Measurements from ENCODE around the gene DMKN.

Gene DMKN

GRCh38 chr19:35507561-35507960 is 5.9 kb downstream of the DMKN start:
- WGBS (ENCODE audit: insufficient coverage) = 82% methylated on average over 10 of the region's 11 CpGs
- CTCF ChIA-PET = interaction anchor here (0.8 to 3.9 kb wide), 5 partner anchors 9 to 66 kb away, joined by 3 to 12 read pairs (median 4); no protein-coding TSS in a partner anchor
- DNase-seq = no peak
- no peaks in the 10 kb centered on the region for H3K9me3 ChIP-seq (ENCODE audit: control extremely low read depth in 1 of 5, control insufficient read depth in 4 of 5, insufficient read depth in 2 of 5, low read depth in 1 of 5, low read length in 4 of 5)
- H3K4me1 ChIP-seq (ENCODE audit: control extremely low read depth in 1 of 4, control insufficient read depth in 4 of 4, insufficient read depth in 4 of 4, low read length in 3 of 4) = peaks cover 0 to 18% (median 15%) of the 10 kb centered on the region in 4 experiments
- no peaks in the 10 kb centered on the region for H3K36me3 ChIP-seq (ENCODE audit: control insufficient read depth in 4 of 4, insufficient read depth in 4 of 4, low read length in 3 of 4)
- H3K4me3 ChIP-seq (ENCODE audit: control insufficient read depth in 1 of 7, extremely low read depth in 1 of 7, insufficient read depth in 4 of 7, low read depth in 2 of 7, low read length in 6 of 7) = no peak overlapping the region
- POLR2A ChIA-PET = no interaction called here
- peaks cover 4 to 44% (median 27%) of the 10 kb centered on the region in 5 experiments for H3K27me3 ChIP-seq (replicated peaks in 2 of 5; ENCODE audit: control insufficient read depth in 4 of 5, insufficient read depth in 5 of 5, low read length in 4 of 5)
- no peak overlapping the region for H3K27ac ChIP-seq (ENCODE audit: insufficient read depth in 1 of 2, low read depth in 1 of 2, low read length in 2 of 2, poor library complexity in 1 of 2, severe bottlenecking in 2 of 2)

DNA sequence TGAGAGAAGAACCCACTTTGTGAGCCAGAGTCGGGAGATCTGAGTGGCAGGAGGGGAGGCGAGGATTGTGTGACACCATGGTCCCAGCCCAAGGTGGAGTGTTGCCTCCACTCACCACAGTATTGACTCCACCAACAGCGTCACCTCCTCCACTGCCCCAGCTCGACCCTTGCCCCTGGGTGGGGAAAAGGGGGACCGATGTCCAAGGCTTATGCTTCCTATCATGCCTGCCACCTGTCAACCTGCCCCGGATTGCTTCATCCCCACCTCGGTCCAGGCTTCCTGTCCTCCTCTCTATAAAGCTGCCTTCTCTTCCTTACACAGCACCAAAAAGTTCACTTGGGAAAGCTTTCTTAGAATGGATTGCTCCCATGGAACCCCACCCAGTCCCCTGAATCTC is 7.4 kb downstream of the DMKN start:
- no peaks in the 10 kb centered on the region for H3K9me3 ChIP-seq (ENCODE audit: control extremely low read depth in 1 of 5, control insufficient read depth in 4 of 5, insufficient read depth in 2 of 5, low read depth in 1 of 5, low read length in 4 of 5)
- WGBS (ENCODE audit: insufficient coverage) = 79% methylated on average over 3 of the region's 7 CpGs
- ChIA-PET CTCF (interaction anchor here (0.9 to 2.7 kb wide), 4 partner anchors 10 to 153 kb away, joined by 3 to 8 read pairs (median 6); no protein-coding TSS in a partner anchor), POLR2A (no interaction called here)
- DNase-seq = no peak
- H3K27ac ChIP-seq (ENCODE audit: insufficient read depth in 1 of 2, low read depth in 1 of 2, low read length in 2 of 2, poor library complexity in 1 of 2, severe bottlenecking in 2 of 2) = no peak overlapping the region
- H3K4me1 ChIP-seq (ENCODE audit: control extremely low read depth in 1 of 4, control insufficient read depth in 4 of 4, insufficient read depth in 4 of 4, low read length in 3 of 4) = peaks cover 0 to 18% (median 15%) of the 10 kb centered on the region in 4 experiments
- no peaks in the 10 kb centered on the region for H3K36me3 ChIP-seq (ENCODE audit: control insufficient read depth in 4 of 4, insufficient read depth in 4 of 4, low read length in 3 of 4)
- no peak overlapping the region for H3K4me3 ChIP-seq (ENCODE audit: control insufficient read depth in 1 of 7, extremely low read depth in 1 of 7, insufficient read depth in 4 of 7, low read depth in 2 of 7, low read length in 6 of 7)
- peaks cover 4 to 37% (median 23%) of the 10 kb centered on the region in 5 experiments for H3K27me3 ChIP-seq (replicated peaks in 2 of 5; ENCODE audit: control insufficient read depth in 4 of 5, insufficient read depth in 5 of 5, low read length in 4 of 5)

DNA sequence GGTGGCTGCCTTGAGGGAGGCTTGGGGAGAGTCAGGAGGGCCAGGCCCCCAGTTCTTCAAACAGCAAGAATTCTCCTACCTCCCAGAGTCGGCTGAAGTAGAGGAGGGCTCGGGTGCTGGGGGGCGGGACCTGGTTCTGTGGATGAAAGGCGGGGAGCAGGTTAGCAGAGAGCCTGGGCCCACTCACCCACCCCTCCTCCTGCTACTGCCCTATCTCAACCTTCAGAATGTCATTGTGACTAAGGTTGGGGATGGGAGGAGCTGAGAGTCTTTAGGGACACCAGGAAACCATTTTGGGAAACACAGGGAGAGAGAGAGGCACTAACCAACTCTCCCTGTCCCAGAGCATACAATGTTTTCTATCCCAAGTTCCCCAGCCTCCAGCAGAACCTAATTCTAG is 10.7 kb downstream of the DMKN start:
- Histone ChIP-seq H3K9me3 (ENCODE audit: control extremely low read depth in 1 of 5, control insufficient read depth in 4 of 5, insufficient read depth in 2 of 5, low read depth in 1 of 5, low read length in 4 of 5) (no peaks in the 10 kb centered on the region), H3K4me1 (ENCODE audit: control extremely low read depth in 1 of 4, control insufficient read depth in 4 of 4, insufficient read depth in 4 of 4, low read length in 3 of 4) (no peaks in the 10 kb centered on the region), H3K4me3 (ENCODE audit: control insufficient read depth in 1 of 7, extremely low read depth in 1 of 7, insufficient read depth in 4 of 7, low read depth in 2 of 7, low read length in 6 of 7) (no peak overlapping the region), H3K36me3 (ENCODE audit: control insufficient read depth in 4 of 4, insufficient read depth in 4 of 4, low read length in 3 of 4) (no peaks in the 10 kb centered on the region), H3K27ac (ENCODE audit: insufficient read depth in 1 of 2, low read depth in 1 of 2, low read length in 2 of 2, poor library complexity in 1 of 2, severe bottlenecking in 2 of 2) (no peak overlapping the region), H3K27me3 (replicated peaks in 2 of 5; ENCODE audit: control insufficient read depth in 4 of 5, insufficient read depth in 5 of 5, low read length in 4 of 5) (peaks cover 0 to 15% (median 3%) of the 10 kb centered on the region in 5 experiments)
- WGBS (ENCODE audit: insufficient coverage) = no CpG with 5 or more reads among the region's 4 CpGs
- DNase-seq = no peak
- ChIA-PET POLR2A (no interaction called here), CTCF (interaction anchor here (0.6 to 1.6 kb wide), 2 partner anchors 12 to 45 kb away, joined by 3 to 5 read pairs; no protein-coding TSS in a partner anchor)

- whole genome bisulfite sequencing (ENCODE audit: insufficient coverage) = 97% methylated on average over 12 of the region's 15 CpGs
- CTCF ChIA-PET = interaction anchor here (1.5 kb wide), 1 partner anchor 148 kb away, joined by 5 read pairs; no protein-coding TSS in a partner anchor
- Histone ChIP-seq H3K9me3 (ENCODE audit: control extremely low read depth in 1 of 5, control insufficient read depth in 4 of 5, insufficient read depth in 2 of 5, low read depth in 1 of 5, low read length in 4 of 5) (no peaks in the 10 kb centered on the region), H3K27ac (ENCODE audit: insufficient read depth in 1 of 2, low read depth in 1 of 2, low read length in 2 of 2, poor library complexity in 1 of 2, severe bottlenecking in 2 of 2) (no peak overlapping the region), H3K4me1 (ENCODE audit: control extremely low read depth in 1 of 4, control insufficient read depth in 4 of 4, insufficient read depth in 4 of 4, low read length in 3 of 4) (no peaks in the 10 kb centered on the region), H3K4me3 (ENCODE audit: control insufficient read depth in 1 of 7, extremely low read depth in 1 of 7, insufficient read depth in 4 of 7, low read depth in 2 of 7, low read length in 6 of 7) (no peak overlapping the region), H3K36me3 (ENCODE audit: control insufficient read depth in 4 of 4, insufficient read depth in 4 of 4, low read length in 3 of 4) (no peaks in the 10 kb centered on the region), H3K27me3 (replicated peaks in 2 of 5; ENCODE audit: control insufficient read depth in 4 of 5, insufficient read depth in 5 of 5, low read length in 4 of 5) (peaks cover 0 to 12% (median 0%) of the 10 kb centered on the region in 5 experiments)
- no peak for DNase-seq
- POLR2A ChIA-PET = no interaction called here
Measured at GRCh38 chr19:35501684-35502083, 11.8 kb downstream of the DMKN start.

GRCh38 chr19:35500611-35501010 is 12.8 kb downstream of the DMKN start:
- Histone ChIP-seq H3K27me3 (replicated peaks in 2 of 5; ENCODE audit: control insufficient read depth in 4 of 5, insufficient read depth in 5 of 5, low read length in 4 of 5) (peaks cover 0 to 6% (median 0%) of the 10 kb centered on the region in 5 experiments), H3K36me3 (ENCODE audit: control insufficient read depth in 4 of 4, insufficient read depth in 4 of 4, low read length in 3 of 4) (no peaks in the 10 kb centered on the region), H3K4me1 (ENCODE audit: control extremely low read depth in 1 of 4, control insufficient read depth in 4 of 4, insufficient read depth in 4 of 4, low read length in 3 of 4) (no peaks in the 10 kb centered on the region), H3K9me3 (ENCODE audit: control extremely low read depth in 1 of 5, control insufficient read depth in 4 of 5, insufficient read depth in 2 of 5, low read depth in 1 of 5, low read length in 4 of 5) (no peaks in the 10 kb centered on the region), H3K4me3 (ENCODE audit: control insufficient read depth in 1 of 7, extremely low read depth in 1 of 7, insufficient read depth in 4 of 7, low read depth in 2 of 7, low read length in 6 of 7) (no peak overlapping the region), H3K27ac (ENCODE audit: insufficient read depth in 1 of 2, low read depth in 1 of 2, low read length in 2 of 2, poor library complexity in 1 of 2, severe bottlenecking in 2 of 2) (no peak overlapping the region)
- ChIA-PET POLR2A (no interaction called here), CTCF (interaction anchor here (1.5 kb wide), 1 partner anchor 147 kb away, joined by 5 read pairs; no protein-coding TSS in a partner anchor)
- DNase-seq = no peak
- WGBS (ENCODE audit: insufficient coverage) = 97% methylated on average over 10 of the region's 10 CpGs

DNA sequence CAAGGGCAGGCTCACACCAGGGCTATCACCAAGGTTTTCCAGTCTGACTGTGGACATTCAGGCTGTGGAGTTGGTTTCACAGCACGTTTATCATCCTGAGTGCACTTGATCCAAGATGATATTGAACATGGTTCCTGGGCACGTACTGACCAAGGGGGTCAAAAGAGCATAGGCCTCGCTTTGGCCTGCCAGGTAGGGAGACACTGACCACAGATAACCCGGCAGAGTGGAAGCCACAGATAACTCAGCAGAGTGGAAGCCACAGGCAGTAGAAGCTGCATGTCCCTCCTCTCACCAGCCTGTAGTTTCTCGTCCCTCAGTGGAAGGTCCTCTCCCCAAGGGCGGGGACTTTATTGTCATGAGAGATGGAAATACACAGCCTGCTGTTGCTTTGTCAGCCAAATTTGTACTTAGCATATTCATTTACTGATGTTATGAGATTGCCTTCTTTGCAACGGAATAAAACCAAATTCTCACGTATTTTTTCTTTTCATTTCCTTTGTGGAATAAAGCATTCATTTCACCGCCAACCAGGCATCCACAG is 14.4 kb downstream of the DMKN start:
- CTCF ChIA-PET = no interaction called here
- H3K9me3 ChIP-seq (ENCODE audit: control extremely low read depth in 1 of 5, control insufficient read depth in 4 of 5, insufficient read depth in 2 of 5, low read depth in 1 of 5, low read length in 4 of 5) = no peaks in the 10 kb centered on the region
- H3K4me1 ChIP-seq (ENCODE audit: control extremely low read depth in 1 of 4, control insufficient read depth in 4 of 4, insufficient read depth in 4 of 4, low read length in 3 of 4) = peaks cover 0 to 4% (median 2%) of the 10 kb centered on the region in 4 experiments
- POLR2A ChIA-PET = no interaction called here
- DNase-seq = no peak
- H3K4me3 ChIP-seq (ENCODE audit: control insufficient read depth in 1 of 7, extremely low read depth in 1 of 7, insufficient read depth in 4 of 7, low read depth in 2 of 7, low read length in 6 of 7) = no peak overlapping the region
- no peaks in the 10 kb centered on the region for H3K36me3 ChIP-seq (ENCODE audit: control insufficient read depth in 4 of 4, insufficient read depth in 4 of 4, low read length in 3 of 4)
- H3K27me3 ChIP-seq (replicated peaks in 2 of 5; ENCODE audit: control insufficient read depth in 4 of 5, insufficient read depth in 5 of 5, low read length in 4 of 5) = no peaks in the 10 kb centered on the region
- H3K27ac ChIP-seq (ENCODE audit: insufficient read depth in 1 of 2, low read depth in 1 of 2, low read length in 2 of 2, poor library complexity in 1 of 2, severe bottlenecking in 2 of 2) = no peak overlapping the region
- 94% methylated on average over 9 of the region's 9 CpGs for WGBS (ENCODE audit: insufficient coverage)

DNA sequence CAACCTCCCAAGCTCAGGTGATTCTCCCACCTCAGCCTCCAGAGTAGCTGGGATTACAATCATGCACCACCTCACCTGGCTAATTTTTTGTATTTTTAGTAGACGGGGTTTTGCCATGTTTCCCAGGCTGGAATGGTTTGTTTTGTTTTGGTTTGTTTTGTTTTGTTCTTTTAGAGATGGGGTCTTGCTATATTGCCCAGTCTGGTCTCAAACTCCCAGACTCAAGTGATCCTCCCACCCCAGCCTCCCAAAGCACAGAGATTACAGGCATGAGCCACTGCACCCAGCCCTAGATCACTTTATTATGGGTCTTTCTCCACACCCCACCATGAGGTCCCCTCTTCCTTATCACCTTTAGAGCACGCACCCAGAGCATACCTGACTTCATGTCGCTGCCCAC is 15.2 kb downstream of the DMKN start:
- no peak overlapping the region for H3K4me3 ChIP-seq (ENCODE audit: control insufficient read depth in 1 of 7, extremely low read depth in 1 of 7, insufficient read depth in 4 of 7, low read depth in 2 of 7, low read length in 6 of 7)
- no peak overlapping the region for H3K27ac ChIP-seq (ENCODE audit: insufficient read depth in 1 of 2, low read depth in 1 of 2, low read length in 2 of 2, poor library complexity in 1 of 2, severe bottlenecking in 2 of 2)
- ChIA-PET POLR2A (no interaction called here), CTCF (interaction anchor here (0.9 to 3.9 kb wide), 4 partner anchors 10 to 145 kb away, joined by 4 to 21 read pairs (median 6); no protein-coding TSS in a partner anchor)
- no peaks in the 10 kb centered on the region for H3K9me3 ChIP-seq (ENCODE audit: control extremely low read depth in 1 of 5, control insufficient read depth in 4 of 5, insufficient read depth in 2 of 5, low read depth in 1 of 5, low read length in 4 of 5)
- H3K4me1 ChIP-seq (ENCODE audit: control extremely low read depth in 1 of 4, control insufficient read depth in 4 of 4, insufficient read depth in 4 of 4, low read length in 3 of 4) = peaks cover 0 to 4% (median 2%) of the 10 kb centered on the region in 4 experiments
- H3K27me3 ChIP-seq (replicated peaks in 2 of 5; ENCODE audit: control insufficient read depth in 4 of 5, insufficient read depth in 5 of 5, low read length in 4 of 5) = no peaks in the 10 kb centered on the region
- 100% methylated on average over 2 of the region's 3 CpGs for WGBS (ENCODE audit: insufficient coverage)
- no peaks in the 10 kb centered on the region for H3K36me3 ChIP-seq (ENCODE audit: control insufficient read depth in 4 of 4, insufficient read depth in 4 of 4, low read length in 3 of 4)
- no peak for DNase-seq
